A549 (cell line): ENCODE results near the gene MIA2.
"Not testable (repeated sequence)": the region's sequence is repeated elsewhere in the genome, so short reads cannot be mapped to it uniquely, and the experiment has no call there.

ENCODE experiments used
- CEBPB ChIP-seq, 2 experiments: fragments of >200 bp in 1 of 2; sonication (Bioruptor Twin) in 1 of 2; formaldehyde crosslinking in 1 of 2; IDR thresholded peaks; 2 replicates each; pipeline ENCODE4 v1.6.1; 2012 to 2016
- EP300 ChIP-seq, 2 experiments: fragments of >200 bp; sonication (Bioruptor Twin); formaldehyde crosslinking; IDR thresholded peaks; 2 replicates in 1 of 2; 3 replicates in 1 of 2; pipeline ENCODE4 v1.6.1; 2016 to 2017
- JUN ChIP-seq, 2 experiments: fragments of >200 bp; sonication (Bioruptor Twin); formaldehyde crosslinking; IDR thresholded peaks; 2 replicates in 1 of 2; 3 replicates in 1 of 2; pipeline ENCODE4 v1.6.1; 2016 to 2017
- MAFK ChIP-seq: fragments of 450-650 bp; IDR thresholded peaks from 2 replicates; pipeline ENCODE4 v1.6.1; 2014; ENCODE audit not compliant: partially characterized antibody
- MYC ChIP-seq: IDR thresholded peaks from 2 replicates; pipeline ENCODE4 v1.6.1; 2012; ENCODE audit warnings: mild to moderate bottlenecking, inconsistent platforms, low read length, improper control_type of control experiment, borderline replicate concordance
- POLR2A ChIP-seq: IDR thresholded peaks from 2 replicates; pipeline ENCODE4 v1.6.1; 2012; ENCODE audit warnings: mild to moderate bottlenecking, low read length
- RAD21 ChIP-seq, 2 experiments: fragments of >200 bp in 1 of 2; sonication (Bioruptor Twin) in 1 of 2; formaldehyde crosslinking in 1 of 2; IDR thresholded peaks in 1 of 2; conservative IDR thresholded peaks in 1 of 2; 2 replicates in 1 of 2; 3 replicates in 1 of 2; pipeline ENCODE4 v1.6.1; 2012 to 2018; ENCODE audit warnings: inconsistent platforms in 1 of 2
- RCOR1 ChIP-seq: fragments of 150-350 bp; IDR thresholded peaks from 2 replicates; pipeline ENCODE4 v1.6.1; 2014; ENCODE audit warnings: antibody characterized with exemption, low read length, low read depth
- RFX5 ChIP-seq: fragments of 450-650 bp; IDR thresholded peaks from 2 replicates; pipeline ENCODE4 v1.7.1; 2014; ENCODE audit warnings: antibody characterized with exemption, mild to moderate bottlenecking, moderate library complexity
- RNF2 ChIP-seq: fragments of 200-600 bp; sonication (generic); IDR thresholded peaks from 2 replicates; pipeline ENCODE4 v1.6.1; 2016; ENCODE audit warnings: low read depth, mild to moderate bottlenecking, antibody characterized with exemption, moderate library complexity, borderline replicate concordance
- TF ChIP-seq, protein P1 (sequence below): IDR thresholded peaks from 2 replicates; pipeline ENCODE4 v1.6.1; 2012
- TF ChIP-seq, protein P2 (sequence below): fragments of >200 bp; sonication (Bioruptor Twin); formaldehyde crosslinking; IDR thresholded peaks from 3 replicates; pipeline ENCODE4 v1.5.1; 2016
- TF ChIP-seq, protein P3 (sequence below): IDR thresholded peaks from 2 replicates; pipeline ENCODE4 v1.6.1; 2012

DNA sequence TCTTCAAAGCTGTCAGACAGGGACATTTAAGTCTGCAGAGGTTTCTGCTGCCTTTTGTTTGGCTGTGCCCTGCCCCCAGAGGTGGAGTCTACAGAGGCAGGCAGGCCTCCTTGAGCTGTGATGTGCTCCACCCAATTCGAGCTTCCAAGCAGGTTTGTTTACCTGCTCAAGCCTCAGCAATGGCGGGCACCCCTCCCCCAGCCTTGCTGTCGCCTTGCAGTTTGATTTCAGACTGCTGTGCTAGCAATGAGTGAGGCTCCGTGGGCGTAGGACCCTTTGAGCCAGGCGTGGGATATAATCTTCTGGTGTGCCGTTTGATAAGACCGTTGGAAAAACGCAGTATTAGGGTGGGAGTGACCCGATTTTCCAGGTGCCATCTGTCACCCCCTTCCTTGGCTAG lies 125.4 kb downstream of the MIA2 start:
- TF ChIP-seq MYC; MAFK; RAD21 (conservative IDR thresholded peaks at IDR 0.05 in 1 of 2, IDR thresholded peaks at IDR 0.05 in 1 of 2); POLR2A; RNF2; EP300 (IDR thresholded peaks at IDR 0.05); RCOR1; JUN (IDR thresholded peaks at IDR 0.05); CEBPB (IDR thresholded peaks at IDR 0.05); RFX5: not testable (repeated sequence)
- TF ChIP-seq, protein P1, sequence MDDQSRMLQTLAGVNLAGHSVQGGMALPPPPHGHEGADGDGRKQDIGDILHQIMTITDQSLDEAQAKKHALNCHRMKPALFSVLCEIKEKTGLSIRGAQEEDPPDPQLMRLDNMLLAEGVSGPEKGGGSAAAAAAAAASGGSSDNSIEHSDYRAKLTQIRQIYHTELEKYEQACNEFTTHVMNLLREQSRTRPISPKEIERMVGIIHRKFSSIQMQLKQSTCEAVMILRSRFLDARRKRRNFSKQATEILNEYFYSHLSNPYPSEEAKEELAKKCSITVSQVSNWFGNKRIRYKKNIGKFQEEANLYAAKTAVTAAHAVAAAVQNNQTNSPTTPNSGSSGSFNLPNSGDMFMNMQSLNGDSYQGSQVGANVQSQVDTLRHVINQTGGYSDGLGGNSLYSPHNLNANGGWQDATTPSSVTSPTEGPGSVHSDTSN, result not testable (repeated sequence)
- TF ChIP-seq, protein P2, sequence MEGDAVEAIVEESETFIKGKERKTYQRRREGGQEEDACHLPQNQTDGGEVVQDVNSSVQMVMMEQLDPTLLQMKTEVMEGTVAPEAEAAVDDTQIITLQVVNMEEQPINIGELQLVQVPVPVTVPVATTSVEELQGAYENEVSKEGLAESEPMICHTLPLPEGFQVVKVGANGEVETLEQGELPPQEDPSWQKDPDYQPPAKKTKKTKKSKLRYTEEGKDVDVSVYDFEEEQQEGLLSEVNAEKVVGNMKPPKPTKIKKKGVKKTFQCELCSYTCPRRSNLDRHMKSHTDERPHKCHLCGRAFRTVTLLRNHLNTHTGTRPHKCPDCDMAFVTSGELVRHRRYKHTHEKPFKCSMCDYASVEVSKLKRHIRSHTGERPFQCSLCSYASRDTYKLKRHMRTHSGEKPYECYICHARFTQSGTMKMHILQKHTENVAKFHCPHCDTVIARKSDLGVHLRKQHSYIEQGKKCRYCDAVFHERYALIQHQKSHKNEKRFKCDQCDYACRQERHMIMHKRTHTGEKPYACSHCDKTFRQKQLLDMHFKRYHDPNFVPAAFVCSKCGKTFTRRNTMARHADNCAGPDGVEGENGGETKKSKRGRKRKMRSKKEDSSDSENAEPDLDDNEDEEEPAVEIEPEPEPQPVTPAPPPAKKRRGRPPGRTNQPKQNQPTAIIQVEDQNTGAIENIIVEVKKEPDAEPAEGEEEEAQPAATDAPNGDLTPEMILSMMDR, result not testable (repeated sequence)
- TF ChIP-seq, protein P3, sequence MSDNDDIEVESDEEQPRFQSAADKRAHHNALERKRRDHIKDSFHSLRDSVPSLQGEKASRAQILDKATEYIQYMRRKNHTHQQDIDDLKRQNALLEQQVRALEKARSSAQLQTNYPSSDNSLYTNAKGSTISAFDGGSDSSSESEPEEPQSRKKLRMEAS, result not testable (repeated sequence)
